GM21526 (cell line): Measurements from ENCODE around the gene SUSD1.

Experiments used
- ATAC-seq: cut with Tn5 transposase; IDR thresholded peaks from one replicate; pipeline ENCODE4 v1.9.1; 2021; ENCODE audit warnings: moderate library complexity; ENCODE audit not compliant: unreplicated experiment, low FRiP score

Gene SUSD1

DNA sequence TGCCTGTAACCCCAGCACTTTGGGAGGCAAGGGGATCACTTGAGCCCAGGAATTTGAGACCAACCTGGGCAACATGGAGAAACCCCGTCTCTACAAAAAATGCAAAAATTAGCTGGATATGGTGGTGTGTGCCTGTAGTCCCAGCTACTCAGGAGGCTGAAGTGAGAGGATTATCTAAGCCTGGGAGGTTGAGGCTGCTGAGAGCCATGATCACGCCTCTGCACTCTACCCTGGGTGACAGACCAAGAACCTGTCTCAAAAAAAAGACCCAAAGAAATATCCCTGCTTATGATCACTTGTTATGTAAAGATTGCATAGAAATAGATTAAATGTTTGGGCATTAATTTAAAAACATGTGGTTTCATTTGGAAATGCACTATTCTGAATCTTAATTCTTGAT, 153.4 kb downstream of the SUSD1 start:
- no peak for ATAC-seq

DNA sequence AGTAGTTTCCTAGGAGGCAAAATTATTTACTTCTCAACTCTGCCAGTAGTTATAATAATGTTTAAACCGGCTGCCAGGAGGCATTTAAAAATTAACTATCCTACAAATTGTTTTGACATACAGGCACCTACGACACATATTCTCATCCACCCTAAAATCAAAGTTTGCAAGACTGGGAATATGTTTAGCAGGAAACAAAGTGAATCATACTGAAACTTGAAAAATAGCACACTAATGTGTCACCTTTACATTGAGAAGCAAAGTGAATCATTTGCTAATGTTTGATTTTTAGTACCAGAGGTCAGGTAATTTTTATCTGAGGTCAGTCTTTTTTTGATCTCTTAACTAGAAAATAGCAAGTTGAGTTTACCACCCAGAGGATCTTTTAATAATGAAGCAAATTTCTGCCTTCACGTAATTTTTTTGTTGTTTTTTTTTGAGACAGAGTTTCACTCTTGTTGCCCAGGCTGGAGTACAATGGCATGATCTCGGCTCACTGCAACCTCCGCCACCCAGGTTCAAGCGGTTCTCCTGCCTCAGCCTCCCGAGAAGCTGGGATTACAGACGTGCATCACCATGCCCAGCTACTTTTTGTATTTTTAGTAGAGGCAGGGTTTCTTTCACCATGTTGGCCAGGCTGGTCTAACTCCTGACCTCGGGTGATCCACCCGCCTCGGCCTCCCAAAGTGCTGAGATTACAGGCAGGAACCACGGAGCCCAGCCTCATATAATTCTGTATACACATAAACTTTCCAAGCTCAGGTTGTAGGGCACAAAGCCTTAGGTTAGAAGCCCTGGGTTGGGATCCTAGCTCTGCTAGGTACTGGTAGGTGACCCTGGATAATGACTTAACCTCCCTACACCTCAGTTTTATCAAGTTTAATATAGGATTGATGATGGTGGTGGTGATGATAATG, 154.2 kb downstream of the SUSD1 start:
- no peak for ATAC-seq

DNA sequence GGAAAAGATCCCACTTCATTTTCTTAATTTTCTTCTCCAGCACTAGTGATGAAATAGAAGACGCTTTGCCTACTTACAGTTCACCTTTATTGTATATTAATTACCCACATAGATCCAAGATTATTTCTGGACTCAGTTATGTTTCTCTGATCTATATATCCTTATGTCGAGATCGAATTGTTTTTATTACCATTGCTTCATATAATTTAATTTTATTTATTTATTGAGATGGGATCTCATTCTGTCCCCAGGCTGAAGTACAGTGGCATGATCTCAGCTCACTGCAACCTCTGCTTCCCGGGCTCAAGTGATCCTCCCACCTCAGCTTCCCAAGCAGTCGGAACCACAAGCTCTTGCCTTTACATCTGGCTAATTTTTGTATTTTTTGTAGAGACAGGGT, 157.2 kb downstream of the SUSD1 start:
- ATAC-seq: no peak

DNA sequence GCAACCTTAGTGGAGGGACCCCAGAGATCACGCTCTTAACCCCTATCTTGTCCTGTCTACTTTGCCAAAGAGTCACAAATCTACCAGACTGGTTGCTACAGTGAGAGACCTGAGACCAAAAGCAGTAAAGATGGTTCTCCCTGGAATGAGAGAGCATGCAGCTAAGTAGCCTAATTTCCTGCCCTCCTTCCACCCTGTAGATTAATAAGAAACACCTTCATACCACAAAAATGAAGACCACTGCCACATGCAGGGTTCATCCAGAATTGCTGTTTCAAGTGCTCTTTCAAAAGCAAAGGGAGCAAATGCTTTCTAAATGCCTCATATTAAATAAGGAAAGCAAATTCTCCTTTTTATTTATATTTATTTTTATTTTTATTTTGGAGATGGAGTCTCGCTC, 159.4 kb downstream of the SUSD1 start:
- no peak for ATAC-seq

GRCh38 chr9:112015149-112015548, 159.9 kb downstream of the SUSD1 start:
- ATAC-seq: no peak

DNA sequence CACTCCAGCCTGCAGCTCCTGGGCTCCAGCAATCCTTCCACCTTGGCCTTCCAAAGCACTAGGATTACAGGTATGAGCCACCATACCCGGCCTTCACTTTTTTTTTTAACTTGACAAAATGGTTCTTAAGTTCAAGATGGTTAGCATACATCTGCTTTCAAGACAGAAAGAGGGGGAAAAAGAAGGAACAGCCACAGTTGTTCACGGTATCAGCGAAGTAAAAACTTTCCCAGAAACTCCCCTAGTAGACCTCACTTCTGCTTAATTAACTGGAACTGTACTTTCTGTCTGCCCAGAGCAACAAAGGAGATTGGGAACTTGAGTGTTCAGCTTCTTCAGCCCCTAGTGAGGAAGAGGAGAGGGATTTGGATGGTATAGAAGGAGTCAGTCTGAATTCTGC, 161.8 kb downstream of the SUSD1 start:
- ATAC-seq: no peak

DNA sequence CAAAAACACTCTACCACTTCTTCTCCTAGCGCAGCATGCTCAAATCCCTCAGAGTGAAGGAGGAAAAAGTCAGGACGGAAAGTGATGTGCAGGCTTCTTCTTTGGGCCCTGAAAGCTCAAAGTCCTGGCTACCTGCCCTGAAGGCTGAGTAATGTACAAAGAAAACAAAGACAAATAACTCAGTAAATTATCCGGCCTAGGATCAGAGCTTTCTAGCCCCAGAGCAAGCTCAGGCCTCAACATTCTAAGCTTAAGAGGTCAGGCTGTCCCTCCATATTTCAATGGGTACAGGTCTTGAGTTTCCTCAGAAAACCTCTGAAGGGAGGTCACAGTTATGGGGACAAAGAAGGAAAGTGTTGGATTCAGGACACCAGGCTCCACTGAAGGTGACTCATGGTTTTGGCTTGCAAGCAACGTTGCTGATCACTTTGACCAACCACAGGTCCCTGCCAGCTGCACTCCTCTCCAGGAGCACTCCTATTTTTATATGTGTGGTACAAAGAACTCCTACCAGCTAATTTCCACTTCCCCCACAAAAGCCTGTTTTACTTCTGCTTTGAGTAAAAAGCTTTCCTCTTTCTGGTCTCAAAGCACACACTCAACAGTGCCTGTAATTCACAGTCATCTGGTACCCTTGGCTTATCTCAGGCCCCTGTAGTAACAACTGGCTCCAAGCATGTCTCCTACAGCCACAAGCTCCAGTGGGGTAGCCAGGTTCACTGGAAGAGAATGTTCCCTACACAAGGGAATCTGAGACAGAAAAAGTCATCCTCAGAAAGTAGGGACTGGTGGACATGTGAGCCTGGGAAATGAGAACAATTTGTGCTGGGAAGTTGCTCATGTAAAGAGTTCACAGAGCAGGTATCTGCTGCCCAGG, 162.8 kb downstream of the SUSD1 start:
- ATAC-seq: peak; percentile 80

DNA sequence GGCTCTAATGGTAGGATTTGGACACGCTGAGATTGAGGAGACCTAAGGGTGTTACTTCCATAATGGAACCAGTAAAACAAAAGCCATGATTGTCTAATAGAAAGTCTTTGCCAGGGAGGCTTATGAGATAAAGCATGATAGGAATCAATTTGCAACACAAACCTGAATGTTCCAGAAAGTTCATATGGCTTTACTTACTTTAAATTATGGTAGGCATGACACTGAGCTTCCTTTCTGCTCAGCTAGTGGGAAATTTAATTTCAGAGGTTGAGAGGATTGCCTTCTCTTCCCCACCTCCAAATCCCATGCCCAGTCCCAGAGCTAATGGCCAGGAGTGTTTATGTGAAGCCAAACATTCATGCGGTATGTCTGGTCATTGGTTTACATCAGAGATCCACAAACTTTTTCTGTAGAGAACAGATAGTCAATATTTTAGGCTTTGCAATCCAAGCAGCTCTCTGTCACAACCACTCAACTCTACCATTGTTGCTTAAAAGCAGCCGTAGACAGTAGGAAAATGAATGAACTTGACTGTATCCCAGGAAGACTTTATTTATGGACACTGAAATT, 164.0 kb downstream of the SUSD1 start:
- no peak for ATAC-seq

- ATAC-seq: no peak
Measured at GRCh38 chr9:112010537-112010936, 164.6 kb downstream of the SUSD1 start.

- no peak for ATAC-seq
Measured at GRCh38 chr9:112009656-112010055, 165.4 kb downstream of the SUSD1 start.

GRCh38 chr9:112007575-112008240, 167.4 kb downstream of the SUSD1 start:
- no peak for ATAC-seq

- ATAC-seq: no peak
Measured at GRCh38 chr9:112006361-112007020, 168.6 kb downstream of the SUSD1 start.

- ATAC-seq: no peak
Measured at GRCh38 chr9:112005939-112006338, 169.2 kb downstream of the SUSD1 start.

- ATAC-seq: no peak
Measured at GRCh38 chr9:112003538-112003937, 171.6 kb downstream of the SUSD1 start.

DNA sequence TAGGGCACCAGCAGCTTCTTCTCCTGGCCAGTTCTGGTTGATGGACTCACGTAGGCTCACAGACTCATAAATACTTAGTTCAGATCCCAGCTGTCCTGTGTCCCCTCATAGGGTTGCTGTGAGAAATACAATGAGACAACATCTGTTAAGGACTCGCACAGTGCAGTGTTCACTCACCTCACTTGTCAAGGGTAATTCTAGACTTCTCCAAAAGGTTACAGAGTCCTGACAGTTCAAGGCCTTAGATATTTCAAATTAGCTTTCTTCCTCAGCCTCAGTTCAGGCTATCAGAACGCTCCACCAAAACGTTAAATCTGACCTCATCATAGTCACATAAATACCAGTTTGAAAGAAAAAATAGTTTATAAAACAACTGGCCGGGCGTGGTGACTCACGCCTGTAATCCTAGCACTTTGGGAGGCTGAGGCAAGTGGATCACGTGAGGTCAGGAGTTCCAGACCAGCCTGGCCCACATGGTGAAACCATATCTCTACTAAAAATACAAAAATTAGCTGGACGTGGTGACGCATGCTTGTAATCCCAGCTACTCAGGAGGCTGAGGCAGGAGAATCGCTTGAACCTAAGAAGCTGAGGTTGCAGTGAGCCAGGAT, 172.1 kb downstream of the SUSD1 start:
- ATAC-seq: no peak

GRCh38 chr9:112002131-112002846, 172.8 kb downstream of the SUSD1 start:
- ATAC-seq: no peak

DNA sequence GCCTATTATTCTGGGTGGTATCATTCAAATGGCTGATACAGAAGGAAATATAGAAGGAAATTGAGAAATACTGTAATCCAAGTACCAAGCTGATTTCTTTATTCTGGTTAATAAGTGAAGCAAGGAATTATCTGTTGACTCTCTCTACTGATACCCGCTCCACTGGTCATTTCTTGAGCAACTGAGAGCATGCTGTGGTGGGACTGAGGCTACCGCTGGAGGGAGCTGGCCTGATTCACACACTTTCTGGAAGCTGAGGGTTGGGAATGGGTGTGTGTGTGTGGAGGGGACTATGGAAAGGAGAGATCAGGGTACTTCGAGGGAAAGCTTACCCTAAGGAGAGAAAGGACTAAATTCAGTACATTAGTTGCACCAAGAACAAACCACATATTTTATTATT, 174.4 kb downstream of the SUSD1 start:
- ATAC-seq: no peak

- ATAC-seq: no peak
Measured at GRCh38 chr9:111999319-111999718, 175.8 kb downstream of the SUSD1 start.

GRCh38 chr9:111997831-111998230, 177.3 kb downstream of the SUSD1 start:
- ATAC-seq: no peak
